ENCODE results near the gene RNF26. TPM values are rescaled to one million over a fixed set of nuclear protein-coding genes. Genes with fewer than 3 reads are reported as not detected.
A peak's percentile ranks its signal among the peaks of the same experiment; 100 is the strongest.

Gene RNF26
- polyA plus RNA-seq, 6 donors from 2014 or later: 48.8 to 98.6 (median 58.0) TPM

DNA sequence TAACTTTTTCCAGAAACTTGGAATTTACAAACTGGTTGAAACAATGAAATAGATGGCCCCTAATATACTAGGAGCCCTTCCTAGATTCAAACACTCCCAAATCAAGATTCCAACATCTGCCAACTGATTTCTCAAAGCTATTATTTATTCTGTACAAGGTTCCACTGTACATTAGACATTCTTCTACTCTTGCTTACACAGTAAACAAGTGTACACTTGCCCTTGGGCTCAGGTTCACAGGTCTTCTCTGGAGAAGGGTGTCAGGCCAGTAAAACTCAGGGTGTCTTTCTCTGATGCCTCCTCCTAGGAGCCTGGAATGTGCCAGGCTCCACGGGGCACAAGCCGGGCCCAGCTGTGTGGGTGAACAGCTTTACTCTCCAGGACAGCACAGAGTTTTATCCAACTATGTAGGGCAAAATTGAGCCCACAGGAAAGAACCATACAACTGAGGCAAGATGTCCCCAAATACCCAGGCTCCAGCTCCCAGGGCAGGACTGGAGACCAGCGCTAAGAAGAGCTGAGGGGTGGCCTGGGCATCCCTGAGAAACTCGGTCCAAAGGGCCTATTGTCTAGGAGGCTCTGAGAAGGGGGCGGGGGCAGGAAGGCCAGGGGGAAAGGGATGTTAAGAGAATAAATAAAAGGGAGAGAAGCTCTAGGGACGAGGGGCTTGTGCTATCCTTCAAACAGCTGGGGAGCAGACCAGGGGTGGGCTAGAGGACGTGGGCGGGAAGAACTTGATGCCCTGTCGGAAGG, 20.9 kb downstream of the RNF26 start:
- H3K27me3 Mint-ChIP-seq: peaks cover 41 to 73% (median 54%) of the 10 kb centered on the region in 3 donors
- H3K4me1 Mint-ChIP-seq: peaks cover 28 to 35% (median 33%) of the 10 kb centered on the region in 3 donors
- peak overlapping the region in 1 of 6 donors; percentile 90 for H3K27ac Mint-ChIP-seq
- H3K4me3 Mint-ChIP-seq: peak overlapping the region in 7 of 8 donors; percentile 35 to 96 (median 73)
- DNase-seq: no peak
- no peaks in the 10 kb centered on the region for H3K9me3 Mint-ChIP-seq
- H3K36me3 Mint-ChIP-seq: no peaks in the 10 kb centered on the region
- no peak for ATAC-seq (ENCODE audit: low read depth in 2 of 2)

DNA sequence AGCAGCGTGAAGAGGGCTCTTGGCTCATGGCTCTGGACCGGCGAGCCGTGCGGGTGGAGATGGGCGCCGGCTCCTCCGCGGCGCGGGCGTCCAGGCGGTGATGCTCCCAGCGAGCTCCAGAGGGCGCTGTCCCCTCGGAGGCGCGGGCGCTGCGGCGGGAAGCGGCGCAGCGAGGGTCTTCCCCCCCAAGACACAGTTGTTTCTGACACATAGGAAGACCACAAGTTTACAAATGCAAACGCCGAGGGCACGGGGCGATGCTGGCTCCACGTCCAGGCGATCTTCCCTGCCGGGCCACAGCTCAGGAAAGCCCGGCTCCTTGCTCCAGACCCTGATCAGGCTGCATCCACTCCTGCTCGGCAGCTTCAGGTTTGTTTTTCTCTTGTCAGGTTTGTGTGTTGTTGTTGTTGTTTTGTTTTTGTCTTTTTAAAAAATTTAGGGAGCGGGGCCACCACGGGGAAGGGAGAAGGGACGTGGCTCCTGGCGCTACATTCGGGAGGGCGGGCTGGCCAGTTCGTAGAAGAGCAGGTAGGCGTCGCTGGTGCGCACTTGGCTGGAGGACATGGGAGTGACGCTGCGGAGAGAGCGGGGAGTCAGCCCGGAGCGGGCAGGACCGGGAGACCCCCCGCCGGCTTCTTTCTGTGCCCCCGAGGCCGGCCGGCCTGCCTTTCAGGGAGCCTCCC, 22.2 kb downstream of the RNF26 start:
- Mint-ChIP-seq H3K4me1 (peaks cover 28 to 35% (median 33%) of the 10 kb centered on the region in 3 donors), H3K36me3 (no peaks in the 10 kb centered on the region), H3K9me3 (no peaks in the 10 kb centered on the region), H3K27ac (peak overlapping the region in 5 of 6 donors; percentile 45 to 89 (median 83)), H3K4me3 (peak overlapping the region; percentile 73 to 96 (median 94)), H3K27me3 (peaks cover 36 to 61% (median 42%) of the 10 kb centered on the region in 3 donors)
- ATAC-seq (ENCODE audit: low read depth in 2 of 2) (peak; percentile 86 to 87), DNase-seq (peak; percentile 64)

DNA sequence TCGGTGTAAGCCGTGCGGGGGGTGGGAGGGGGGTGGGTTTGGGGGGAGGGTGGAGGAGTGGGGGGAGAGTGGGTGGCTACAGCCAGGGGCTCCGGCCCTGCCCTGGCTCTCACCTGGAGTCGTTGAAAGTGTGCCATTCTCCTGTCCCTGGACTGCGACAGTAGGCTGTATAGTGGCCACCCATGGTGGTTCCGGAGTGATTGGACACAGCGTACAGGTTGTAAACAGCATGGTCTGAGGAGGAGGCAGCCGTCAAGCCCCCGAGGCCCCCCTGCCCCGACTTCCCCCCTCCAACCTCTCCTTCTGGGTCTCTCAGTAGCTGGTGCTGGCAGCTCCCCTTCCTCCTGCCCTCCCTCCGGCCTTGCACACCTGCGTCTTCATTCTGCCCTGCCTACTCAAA, 22.7 kb downstream of the RNF26 start:
- peak overlapping the region; percentile 57 to 94 (median 75) for H3K4me3 Mint-ChIP-seq
- peaks cover 31 to 57% (median 39%) of the 10 kb centered on the region in 3 donors for H3K27me3 Mint-ChIP-seq
- DNase-seq: no peak
- ATAC-seq (ENCODE audit: low read depth in 2 of 2): no peak
- H3K4me1 Mint-ChIP-seq: peaks cover 28 to 35% (median 33%) of the 10 kb centered on the region in 3 donors
- H3K36me3 Mint-ChIP-seq: no peaks in the 10 kb centered on the region
- H3K27ac Mint-ChIP-seq: peak overlapping the region in 1 of 6 donors; percentile 88
- H3K9me3 Mint-ChIP-seq: no peaks in the 10 kb centered on the region

DNA sequence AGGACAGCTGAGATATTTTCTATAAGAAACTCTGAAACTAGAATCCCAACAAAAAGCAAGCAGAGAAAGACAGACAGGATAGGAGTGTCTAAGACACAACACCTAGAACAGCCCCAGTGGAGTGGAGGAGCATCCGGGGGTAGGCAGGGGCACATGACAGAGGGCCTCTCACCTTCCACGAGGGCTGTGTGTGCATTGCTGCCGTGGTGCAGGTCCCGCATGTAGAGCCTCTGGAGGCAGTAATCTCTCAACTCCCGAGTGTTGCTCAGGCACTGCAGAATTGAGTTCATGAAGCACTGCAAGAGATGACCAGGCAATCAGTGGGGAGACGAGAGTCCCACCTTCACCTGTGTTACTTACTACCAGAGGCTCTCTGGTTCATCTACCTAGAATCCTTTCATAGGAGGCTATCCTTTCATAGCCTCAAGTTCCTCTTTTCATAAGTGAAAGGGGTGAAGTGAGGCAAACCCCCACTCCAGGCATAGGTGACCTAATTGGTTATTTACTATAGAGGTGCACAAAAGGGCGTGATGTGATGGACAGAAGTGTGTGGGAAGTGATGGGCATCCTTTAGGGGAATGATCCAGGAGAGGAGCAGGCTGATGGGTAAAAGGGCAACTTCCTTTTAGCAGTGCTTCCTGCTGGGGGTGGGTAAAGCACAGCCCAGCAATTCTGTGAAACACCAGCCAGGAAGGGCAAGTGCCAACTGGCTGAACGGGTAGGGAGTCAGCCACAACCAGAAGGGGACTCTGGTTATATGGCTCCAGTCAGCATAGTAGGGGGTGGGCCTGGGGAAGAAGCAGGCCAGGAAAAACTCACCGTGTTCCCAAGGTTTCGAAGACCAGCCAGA, 25.3 kb downstream of the RNF26 start:
- H3K9me3 Mint-ChIP-seq: peaks cover 0 to 2% (median 0%) of the 10 kb centered on the region in 7 donors
- H3K4me3 Mint-ChIP-seq: peak overlapping the region in 1 of 8 donors; percentile 16
- H3K4me1 Mint-ChIP-seq: peaks cover 32 to 46% (median 36%) of the 10 kb centered on the region in 3 donors
- DNase-seq (no peak), ATAC-seq (ENCODE audit: low read depth in 2 of 2) (peak in 1 of 2 donors; percentile 19)
- peaks cover 22 to 57% (median 49%) of the 10 kb centered on the region in 3 donors for H3K27me3 Mint-ChIP-seq
- peaks cover 0 to 4% of the 10 kb centered on the region in 2 donors for H3K36me3 Mint-ChIP-seq
- H3K27ac Mint-ChIP-seq: peak overlapping the region in 1 of 6 donors; percentile 63

DNA sequence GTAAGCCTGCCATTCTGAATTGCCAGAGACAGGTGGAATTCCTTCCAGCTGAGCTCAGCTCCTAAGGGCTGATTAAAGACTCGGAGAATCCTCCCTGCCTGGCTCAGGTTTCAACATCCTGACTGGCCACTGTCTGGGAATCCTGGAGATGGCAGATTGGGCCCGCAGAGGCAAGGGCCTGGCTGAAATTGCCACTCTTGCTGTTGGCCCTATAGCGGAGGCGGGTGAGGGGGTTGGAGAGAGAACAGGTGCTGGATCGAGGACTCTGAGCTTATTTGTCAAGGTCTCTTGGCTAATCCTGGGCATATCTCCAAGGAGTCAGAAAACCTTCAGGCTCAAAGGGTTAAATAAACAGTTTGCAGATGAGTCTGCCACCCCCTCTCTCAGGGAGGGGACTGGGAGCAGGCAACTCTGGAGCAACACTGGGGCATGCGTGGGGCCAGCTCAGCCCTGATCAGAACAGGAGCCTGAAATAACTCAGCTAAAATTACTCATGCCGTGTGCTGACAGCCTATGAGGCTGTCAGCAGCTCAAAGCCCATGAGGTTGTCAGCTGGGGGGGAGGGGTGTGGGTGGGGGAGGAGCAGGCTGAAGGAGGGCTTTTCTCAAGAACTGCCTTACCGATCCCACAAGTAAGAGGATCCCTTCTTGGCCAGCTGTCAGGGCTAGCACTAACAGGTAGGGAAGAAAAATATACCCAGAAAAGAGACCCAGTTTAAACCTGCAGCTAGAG, 26.9 kb downstream of the RNF26 start:
- no peak for DNase-seq
- Mint-ChIP-seq H3K4me3 (peak overlapping the region in 1 of 8 donors; percentile 37), H3K4me1 (peaks cover 33 to 47% (median 34%) of the 10 kb centered on the region in 3 donors), H3K27ac (no peak overlapping the region), H3K27me3 (peaks cover 25 to 57% (median 53%) of the 10 kb centered on the region in 3 donors), H3K36me3 (peaks cover 0 to 9% of the 10 kb centered on the region in 2 donors), H3K9me3 (peaks cover 0 to 3% (median 0%) of the 10 kb centered on the region in 7 donors)
- ATAC-seq (ENCODE audit: low read depth in 2 of 2): no peak

DNA sequence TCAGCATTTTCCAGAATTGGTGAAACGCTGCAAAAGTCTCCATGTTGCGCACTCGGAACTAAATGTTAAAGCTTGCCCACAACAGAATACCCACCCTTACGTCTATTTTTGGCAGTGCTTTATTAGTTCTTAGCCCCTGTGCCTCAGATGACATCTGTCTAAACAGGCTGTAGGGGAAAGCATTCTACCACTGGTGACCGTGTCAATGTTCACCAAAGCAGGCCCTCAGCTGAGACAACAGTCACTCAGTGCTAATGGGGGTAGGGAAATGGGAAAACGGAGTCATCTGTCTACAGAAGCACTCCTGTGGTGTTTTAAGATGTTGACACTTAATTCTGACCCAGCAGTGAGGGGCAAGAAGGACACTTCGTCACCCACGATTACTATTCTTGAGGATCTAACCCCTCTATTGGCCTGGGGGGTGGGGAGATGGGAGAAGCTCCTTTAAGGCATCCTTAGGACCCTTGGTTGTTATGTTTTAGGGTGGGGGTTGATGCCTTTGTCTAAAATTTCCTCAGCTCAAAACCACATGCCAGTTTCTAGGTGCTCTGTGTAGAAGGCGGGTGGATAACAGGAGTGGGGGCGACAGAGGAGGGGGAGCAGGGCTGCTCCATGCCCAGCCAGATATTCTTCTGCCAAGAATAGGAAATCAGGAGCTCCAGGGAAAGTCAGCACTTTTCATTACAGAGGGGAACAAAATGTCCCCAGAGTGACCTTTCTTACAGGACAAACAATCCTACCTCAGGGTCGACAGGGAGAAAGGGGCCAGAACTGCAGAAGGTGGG, 27.8 kb downstream of the RNF26 start:
- peaks cover 26 to 40% (median 29%) of the 10 kb centered on the region in 3 donors for H3K4me1 Mint-ChIP-seq
- H3K27me3 Mint-ChIP-seq: peaks cover 34 to 59% (median 53%) of the 10 kb centered on the region in 3 donors
- peaks cover 0 to 3% (median 0%) of the 10 kb centered on the region in 7 donors for H3K9me3 Mint-ChIP-seq
- H3K27ac Mint-ChIP-seq: peak overlapping the region in 1 of 6 donors; percentile 3
- H3K4me3 Mint-ChIP-seq: peak overlapping the region in 7 of 8 donors; percentile 15 to 82 (median 59)
- no peak for DNase-seq
- peaks cover 0 to 9% of the 10 kb centered on the region in 2 donors for H3K36me3 Mint-ChIP-seq
- ATAC-seq (ENCODE audit: low read depth in 2 of 2): no peak

DNA sequence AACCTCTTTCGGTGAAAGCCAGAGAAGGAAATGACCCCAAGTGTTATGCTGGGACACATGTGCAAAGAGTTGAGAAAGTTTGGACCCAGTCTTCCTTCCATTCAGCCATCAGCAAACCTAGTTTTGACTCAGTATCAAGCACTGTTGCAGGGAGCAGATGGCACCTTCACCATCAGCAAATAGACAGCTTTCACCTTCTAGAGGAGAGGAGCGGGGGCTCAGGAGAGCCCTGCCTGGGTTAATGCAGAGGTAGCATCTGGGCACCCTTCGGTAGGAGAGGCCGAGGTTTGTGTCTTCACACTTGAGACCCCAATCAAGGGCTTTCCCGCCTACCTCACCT, 28.4 kb downstream of the RNF26 start:
- Mint-ChIP-seq H3K4me1 (peaks cover 20 to 35% (median 24%) of the 10 kb centered on the region in 3 donors), H3K9me3 (peaks cover 0 to 3% (median 0%) of the 10 kb centered on the region in 7 donors), H3K27me3 (peaks cover 40 to 59% (median 53%) of the 10 kb centered on the region in 3 donors), H3K27ac (peak overlapping the region in 1 of 6 donors; percentile 3), H3K36me3 (peaks cover 0 to 9% of the 10 kb centered on the region in 2 donors), H3K4me3 (peak overlapping the region in 7 of 8 donors; percentile 45 to 82 (median 65))
- ATAC-seq (ENCODE audit: low read depth in 2 of 2) (no peak), DNase-seq (no peak)

DNA sequence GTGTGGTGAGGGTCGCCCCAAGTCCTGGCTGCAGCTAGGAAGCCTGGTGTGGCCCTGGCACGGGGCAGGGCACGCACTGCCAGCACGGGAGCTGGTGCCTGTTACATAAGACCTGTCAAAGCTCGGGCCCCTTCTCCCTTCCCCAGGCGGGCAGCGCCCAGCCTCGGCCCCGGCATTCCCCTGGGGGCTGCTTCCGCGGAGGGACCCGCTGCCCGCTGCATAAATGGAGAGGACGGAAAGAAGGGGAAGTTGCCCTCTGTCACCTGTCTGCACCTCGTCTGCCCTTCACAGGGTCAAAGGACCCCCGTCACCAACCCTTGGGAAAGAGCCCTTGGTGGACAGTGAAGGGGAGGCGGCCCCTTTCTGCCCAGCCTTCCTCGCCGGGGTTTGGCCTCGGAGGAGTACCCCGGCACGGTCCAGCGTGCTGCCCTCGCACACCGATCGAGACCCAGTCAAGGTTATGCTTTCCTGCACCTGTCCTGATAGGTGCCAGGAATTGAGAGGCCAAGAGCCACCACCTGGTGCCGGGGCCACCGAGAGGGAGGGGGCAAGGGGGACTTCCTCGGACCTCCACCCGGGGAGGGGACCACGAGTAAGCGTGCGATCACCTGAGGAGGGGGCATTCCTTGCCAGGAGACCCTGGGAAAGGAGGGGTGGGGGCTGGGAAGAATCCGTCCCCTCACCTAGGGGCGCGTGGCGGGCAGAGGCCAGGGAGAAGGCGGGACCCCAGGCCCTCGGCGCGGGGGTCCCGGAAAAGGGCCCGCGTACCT, 28.9 kb downstream of the RNF26 start:
- DNase-seq (no peak), ATAC-seq (ENCODE audit: low read depth in 2 of 2) (no peak)
- Mint-ChIP-seq H3K4me1 (peaks cover 16 to 29% (median 19%) of the 10 kb centered on the region in 3 donors), H3K36me3 (peaks cover 0 to 9% of the 10 kb centered on the region in 2 donors), H3K9me3 (peaks cover 0 to 3% (median 0%) of the 10 kb centered on the region in 7 donors), H3K4me3 (peak overlapping the region in 7 of 8 donors; percentile 45 to 82 (median 68)), H3K27ac (peak overlapping the region in 1 of 6 donors; percentile 36), H3K27me3 (peaks cover 41 to 63% (median 56%) of the 10 kb centered on the region in 3 donors)

DNA sequence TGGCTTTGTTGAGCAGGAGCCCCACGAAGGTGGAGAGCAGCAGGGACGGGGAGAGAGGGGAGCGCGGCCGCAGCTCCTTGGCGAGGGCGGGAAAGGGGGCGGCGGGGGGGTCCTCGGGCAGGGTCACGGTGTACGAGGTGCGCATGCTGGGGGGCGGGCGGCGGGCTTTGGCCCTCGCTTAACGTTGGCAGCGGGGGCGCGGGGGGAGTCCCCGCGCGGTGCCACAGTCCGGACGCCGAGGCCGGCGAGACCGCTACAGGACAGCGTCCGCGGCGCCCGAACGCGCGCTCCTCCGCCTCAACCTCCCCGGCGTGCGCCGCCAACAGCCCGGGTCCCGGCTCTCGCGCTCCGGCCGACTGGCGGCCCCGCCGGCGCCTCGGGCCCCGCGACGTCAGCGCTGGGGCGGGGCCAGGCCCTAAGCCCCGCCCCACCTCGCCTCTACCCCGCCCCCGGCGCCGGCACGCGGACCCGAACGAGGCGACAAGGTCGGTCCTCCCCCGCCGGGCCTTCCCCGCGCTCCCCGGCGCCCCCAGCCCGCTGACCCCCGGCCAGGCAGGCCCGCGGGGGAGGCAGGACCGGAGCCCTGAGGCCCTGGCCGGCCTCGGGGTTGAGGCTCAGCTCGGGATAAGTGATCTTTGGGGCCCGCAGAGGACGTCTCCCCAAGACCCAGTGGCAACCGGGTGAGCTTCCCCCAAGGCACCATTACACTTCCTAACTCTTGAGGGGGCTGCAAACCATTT, 29.7 kb downstream of the RNF26 start:
- Mint-ChIP-seq H3K9me3 (peaks cover 0 to 3% (median 0%) of the 10 kb centered on the region in 7 donors), H3K4me1 (peaks cover 16 to 27% (median 16%) of the 10 kb centered on the region in 3 donors), H3K36me3 (peaks cover 0 to 9% of the 10 kb centered on the region in 2 donors), H3K27me3 (peaks cover 41 to 69% (median 62%) of the 10 kb centered on the region in 3 donors), H3K4me3 (peak overlapping the region; percentile 44 to 91 (median 86)), H3K27ac (peak overlapping the region in 3 of 6 donors; percentile 24 to 94 (median 94))
- DNase-seq: peak; percentile 52
- peak; percentile 84 to 86 for ATAC-seq (ENCODE audit: low read depth in 2 of 2)

DNA sequence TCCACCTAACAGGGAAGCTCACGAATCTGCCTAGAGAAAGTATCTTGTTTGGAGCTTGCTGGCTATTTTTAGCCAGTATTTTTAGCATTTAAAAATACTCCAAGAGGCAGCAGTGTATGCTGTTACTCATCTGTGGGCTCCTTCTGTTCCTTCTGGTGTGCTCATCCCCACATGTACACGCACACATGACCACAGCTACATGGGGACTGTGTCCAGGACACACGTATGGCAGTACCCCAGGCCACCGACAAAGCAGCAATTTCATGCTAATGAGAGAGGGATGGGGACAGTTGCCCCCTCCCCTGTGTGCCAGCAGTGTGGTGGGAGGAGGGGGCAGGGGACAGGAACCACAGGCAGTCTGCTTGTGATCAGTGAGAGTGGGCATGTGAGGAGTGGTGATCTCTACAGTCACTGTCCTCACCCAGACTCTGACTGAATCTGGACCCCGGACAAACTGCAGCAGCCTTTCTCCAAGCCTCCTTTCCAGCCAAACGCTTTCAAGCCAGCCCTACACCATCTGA, 30.8 kb downstream of the RNF26 start:
- Mint-ChIP-seq H3K36me3 (peaks cover 0 to 9% of the 10 kb centered on the region in 2 donors), H3K27me3 (peaks cover 37 to 76% (median 71%) of the 10 kb centered on the region in 3 donors), H3K4me3 (peak overlapping the region in 4 of 8 donors; percentile 64 to 87 (median 86)), H3K9me3 (peaks cover 0 to 3% (median 0%) of the 10 kb centered on the region in 7 donors), H3K27ac (no peak overlapping the region), H3K4me1 (peaks cover 5 to 16% (median 7%) of the 10 kb centered on the region in 3 donors)
- ATAC-seq (ENCODE audit: low read depth in 2 of 2) (no peak), DNase-seq (no peak)

Measured in naive B cell (primary cell).